Keratinocyte (primary cell): ENCODE data around the gene TENM3. TPM values are rescaled to one million over a fixed set of nuclear protein-coding genes. Genes with fewer than 3 reads are reported as not detected.

Experiments used
- DNase-seq: peaks from one replicate; pipeline ENCODE4 v3.0.0-alpha.2; 2011; ENCODE audit warnings: low read depth, missing footprints, low spot score
- FAIRE-seq: peaks from 2 replicates; lab custom pipeline; 2011; peaks lifted over from hg19 to GRCh38; lab: Jason Lieb, UNC
- H2AFZ ChIP-seq: 2 replicates; pipeline ENCODE4 v1.6.0; 2012; ENCODE audit warnings: low read length, control low read depth, inconsistent platforms; ENCODE audit not compliant: control insufficient read depth
- H3K27ac ChIP-seq: 2 replicates; pipeline ENCODE4 v1.5.1; 2011; ENCODE audit warnings: low read length; ENCODE audit not compliant: control insufficient read depth, insufficient read depth
- H3K27me3 ChIP-seq: 3 replicates; pipeline ENCODE4 v1.6.0; 2011; ENCODE audit warnings: low read length; ENCODE audit not compliant: control insufficient read depth, insufficient read depth; ENCODE audit errors: extremely low read depth
- H3K36me3 ChIP-seq, 2 experiments: 2 replicates in 1 of 2; 3 replicates in 1 of 2; pipeline ENCODE4 v1.5.1; 2011; ENCODE audit warnings: low read length in 2 of 2, mild to moderate bottlenecking in 1 of 2; ENCODE audit not compliant: control insufficient read depth in 2 of 2, insufficient read depth in 2 of 2; ENCODE audit errors: extremely low read depth in 1 of 2
- H3K4me1 ChIP-seq: 3 replicates; pipeline ENCODE4 v1.5.1; 2011; ENCODE audit warnings: low read length; ENCODE audit not compliant: control insufficient read depth, insufficient read depth; ENCODE audit errors: extremely low read depth
- H3K4me2 ChIP-seq: 3 replicates; pipeline ENCODE4 v1.6.0; 2011; ENCODE audit warnings: low read depth, low read length; ENCODE audit not compliant: control insufficient read depth, insufficient read depth; ENCODE audit errors: extremely low read depth
- H3K4me3 ChIP-seq, 3 experiments: fragments of 200-600 bp in 1 of 3; sonication (generic) in 1 of 3; 2 replicates in 2 of 3; 3 replicates in 1 of 3; pipeline ENCODE4 v1.5.1; 2011 to 2016; ENCODE audit warnings: low read length in 3 of 3, mild to moderate bottlenecking in 3 of 3, control low read depth in 2 of 3, inconsistent platforms in 1 of 3, low read depth in 1 of 3, mixed read lengths in 1 of 3, mixed run types in 1 of 3, moderate library complexity in 1 of 3; ENCODE audit not compliant: control insufficient read depth in 2 of 3, insufficient read depth in 2 of 3; ENCODE audit errors: extremely low read depth in 1 of 3
- H3K79me2 ChIP-seq: 2 replicates; pipeline ENCODE4 v1.6.0; 2012; ENCODE audit warnings: low read length; ENCODE audit not compliant: control insufficient read depth, insufficient read depth
- H3K9ac ChIP-seq: 3 replicates; pipeline ENCODE4 v1.6.0; 2011; ENCODE audit warnings: low read length; ENCODE audit not compliant: control insufficient read depth, insufficient read depth; ENCODE audit errors: extremely low read depth
- H3K9me1 ChIP-seq: 3 replicates; pipeline ENCODE4 v1.6.0; 2011; ENCODE audit warnings: low read length; ENCODE audit not compliant: control insufficient read depth, insufficient read depth; ENCODE audit errors: extremely low read depth
- H3K9me3 ChIP-seq: 2 replicates; pipeline ENCODE4 v1.5.1; 2012; ENCODE audit warnings: low read depth, low read length; ENCODE audit not compliant: control insufficient read depth
- H4K20me1 ChIP-seq: 3 replicates; pipeline ENCODE4 v1.6.0; 2011; ENCODE audit warnings: low read length; ENCODE audit not compliant: control insufficient read depth, insufficient read depth; ENCODE audit errors: extremely low read depth
- EZH2 ChIP-seq: IDR thresholded peaks from one replicate; pipeline ENCODE4 v1.6.1; 2012; ENCODE audit warnings: inconsistent platforms, mild to moderate bottlenecking, low read length, moderate library complexity
- dilution Hi-C: fragments of 300-500 bp; cut with MboI; formaldehyde crosslinking; loops from one replicate; pipeline ENCODE4 v1.7.0; 2020; ENCODE audit warnings: low sequenced_read_pairs; ENCODE audit not compliant: extremely low pct_ligation_motif_present
- polyA plus RNA-seq, 5 experiments: library from polyadenylated mRNA; depleted of rRNA in 3 of 5; stranded (reverse) in 3 of 5; stranded (forward) in 1 of 5; unstranded in 1 of 5; fragments of >200 nt; gene quantifications; 1 replicate in 1 of 5; 2 replicates in 3 of 5; 3 replicates in 1 of 5; pipeline versions ENCODE4 v1.2.1 to v1.2.3, GENCODE V29; 2011 to 2012; ENCODE audit warnings: missing spikeins in 2 of 5, low read depth in 1 of 5, low replicate concordance in 1 of 5
- TF ChIP-seq, protein P1 (sequence below), 3 experiments: IDR thresholded peaks in 1 of 3; conservative IDR thresholded peaks in 1 of 3; optimal IDR thresholded peaks in 1 of 3; 2 replicates in 2 of 3; 3 replicates in 1 of 3; pipeline versions ENCODE3 to v1.5.1; 2011; ENCODE audit warnings: low read length in 3 of 3, mild to moderate bottlenecking in 3 of 3, moderate library complexity in 2 of 3, control low read depth in 1 of 3, inconsistent platforms in 1 of 3; ENCODE audit not compliant: insufficient read depth in 2 of 3; ENCODE audit errors: extremely low read depth in 1 of 3

TENM3 gene
- polyA plus RNA-seq, 1 donor (not counting 4 experiments of a cell fraction or from before 2014, with no cell fraction given) = 17.0 TPM

DNA sequence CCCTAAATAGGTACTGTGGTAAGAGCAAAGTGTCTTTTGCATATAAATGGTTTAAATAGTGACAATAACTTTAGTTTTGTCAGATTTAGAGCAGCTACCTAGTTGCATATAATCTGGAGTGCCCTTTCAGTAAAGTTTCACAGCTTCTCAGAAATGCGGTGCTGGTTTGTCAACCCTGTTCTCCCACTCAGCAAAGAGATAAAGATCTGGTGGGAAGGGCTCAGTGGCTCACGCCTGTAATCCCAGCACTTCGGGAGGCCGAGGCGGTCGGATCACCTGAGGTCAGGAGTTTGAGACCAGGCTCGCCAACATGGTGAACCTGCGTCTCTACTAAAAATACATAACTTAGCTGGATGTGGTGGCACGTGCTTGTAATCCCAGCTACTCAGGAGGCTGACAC, 45.6 kb upstream of the TENM3 start:
- H2AFZ ChIP-seq = no peak overlapping the region
- no peaks in the 10 kb centered on the region for H3K36me3 ChIP-seq
- H3K4me2 ChIP-seq = no peak overlapping the region
- FAIRE-seq (no peak), DNase-seq (no peak)
- dilution Hi-C loops = no loop called here
- no peak overlapping the region for H3K27ac ChIP-seq
- TF ChIP-seq, protein P1, sequence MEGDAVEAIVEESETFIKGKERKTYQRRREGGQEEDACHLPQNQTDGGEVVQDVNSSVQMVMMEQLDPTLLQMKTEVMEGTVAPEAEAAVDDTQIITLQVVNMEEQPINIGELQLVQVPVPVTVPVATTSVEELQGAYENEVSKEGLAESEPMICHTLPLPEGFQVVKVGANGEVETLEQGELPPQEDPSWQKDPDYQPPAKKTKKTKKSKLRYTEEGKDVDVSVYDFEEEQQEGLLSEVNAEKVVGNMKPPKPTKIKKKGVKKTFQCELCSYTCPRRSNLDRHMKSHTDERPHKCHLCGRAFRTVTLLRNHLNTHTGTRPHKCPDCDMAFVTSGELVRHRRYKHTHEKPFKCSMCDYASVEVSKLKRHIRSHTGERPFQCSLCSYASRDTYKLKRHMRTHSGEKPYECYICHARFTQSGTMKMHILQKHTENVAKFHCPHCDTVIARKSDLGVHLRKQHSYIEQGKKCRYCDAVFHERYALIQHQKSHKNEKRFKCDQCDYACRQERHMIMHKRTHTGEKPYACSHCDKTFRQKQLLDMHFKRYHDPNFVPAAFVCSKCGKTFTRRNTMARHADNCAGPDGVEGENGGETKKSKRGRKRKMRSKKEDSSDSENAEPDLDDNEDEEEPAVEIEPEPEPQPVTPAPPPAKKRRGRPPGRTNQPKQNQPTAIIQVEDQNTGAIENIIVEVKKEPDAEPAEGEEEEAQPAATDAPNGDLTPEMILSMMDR (optimal IDR thresholded peaks at IDR 0.05 in 1 of 3, IDR thresholded peaks at IDR 0.05 in 1 of 3, conservative IDR thresholded peaks at IDR 0.05 in 1 of 3; ENCODE audit: extremely low read depth in 1 of 3, insufficient read depth in 2 of 3, low read length in 3 of 3) = no peak
- TF ChIP-seq EZH2 = no peak
- H3K79me2 ChIP-seq = peaks cover 20% of the 10 kb centered on the region
- H3K27me3 ChIP-seq = no peaks in the 10 kb centered on the region
- H3K9me1 ChIP-seq = no peaks in the 10 kb centered on the region
- peaks cover 16% of the 10 kb centered on the region for H3K4me1 ChIP-seq
- H3K9ac ChIP-seq = no peak overlapping the region
- no peaks in the 10 kb centered on the region for H3K9me3 ChIP-seq
- H3K4me3 ChIP-seq = no peak overlapping the region
- no peaks in the 10 kb centered on the region for H4K20me1 ChIP-seq

DNA sequence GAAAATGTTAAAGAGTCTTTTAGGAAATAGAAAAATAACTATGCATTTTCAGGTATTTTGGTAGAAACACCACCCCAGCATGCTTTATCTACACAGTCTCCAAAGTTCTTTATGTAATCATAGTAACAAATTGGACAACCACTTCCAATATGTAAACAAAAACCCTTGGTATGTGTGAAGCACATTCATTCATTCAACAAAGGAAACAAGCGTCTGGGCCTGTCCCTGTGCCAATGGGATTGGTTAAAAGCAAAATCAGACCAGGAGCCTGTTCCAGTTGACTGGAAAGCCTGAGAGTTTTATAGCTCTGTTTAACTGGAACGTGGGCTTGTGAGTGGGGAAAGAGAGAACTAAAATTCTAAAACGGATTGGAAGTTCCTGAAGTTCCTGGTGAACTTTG, 41.3 kb upstream of the TENM3 start:
- no peaks in the 10 kb centered on the region for H3K36me3 ChIP-seq
- no peak overlapping the region for H3K4me3 ChIP-seq
- no peak overlapping the region for H3K27ac ChIP-seq
- no peak overlapping the region for H3K9ac ChIP-seq
- no peak for DNase-seq
- H2AFZ ChIP-seq = no peak overlapping the region
- no peaks in the 10 kb centered on the region for H3K4me1 ChIP-seq
- H3K9me3 ChIP-seq = no peaks in the 10 kb centered on the region
- no peaks in the 10 kb centered on the region for H3K27me3 ChIP-seq
- FAIRE-seq = no peak
- TF ChIP-seq EZH2 = no peak
- TF ChIP-seq, protein P1 (optimal IDR thresholded peaks at IDR 0.05 in 1 of 3, IDR thresholded peaks at IDR 0.05 in 1 of 3, conservative IDR thresholded peaks at IDR 0.05 in 1 of 3; ENCODE audit: extremely low read depth in 1 of 3, insufficient read depth in 2 of 3, low read length in 3 of 3) = no peak
- no peaks in the 10 kb centered on the region for H4K20me1 ChIP-seq
- dilution Hi-C loops = no loop called here
- H3K4me2 ChIP-seq = no peak overlapping the region
- no peaks in the 10 kb centered on the region for H3K9me1 ChIP-seq
- H3K79me2 ChIP-seq = peaks cover 8% of the 10 kb centered on the region
